HG02981 (cell line): ENCODE measurements around the gene TNS3.

Experiments
- ATAC-seq: cut with Tn5 transposase; IDR thresholded peaks from one replicate; pipeline ENCODE4 v1.9.1; 2021; ENCODE audit warnings: mild to moderate bottlenecking, moderate library complexity; ENCODE audit not compliant: unreplicated experiment

The TNS3 gene

GRCh38 chr7:47335557-47336471 is 246.1 kb downstream of the TNS3 start:
- no peak for ATAC-seq

- ATAC-seq = no peak
Measured at GRCh38 chr7:47335071-47335470, 246.8 kb downstream of the TNS3 start.

GRCh38 chr7:47333959-47334358 is 248.0 kb downstream of the TNS3 start:
- no peak for ATAC-seq

- ATAC-seq = no peak
Measured at GRCh38 chr7:47333554-47333887, 248.4 kb downstream of the TNS3 start.

- ATAC-seq = no peak
Measured at GRCh38 chr7:47332681-47333553, 249.0 kb downstream of the TNS3 start.

- no peak for ATAC-seq
Measured at GRCh38 chr7:47332213-47332612, 249.7 kb downstream of the TNS3 start.

- no peak for ATAC-seq
Measured at GRCh38 chr7:47331179-47331565, 250.7 kb downstream of the TNS3 start.

- ATAC-seq = no peak
Measured at GRCh38 chr7:47330561-47331178, 251.2 kb downstream of the TNS3 start.

GRCh38 chr7:47330026-47330425 is 251.9 kb downstream of the TNS3 start:
- no peak for ATAC-seq

- no peak for ATAC-seq
Measured at GRCh38 chr7:47329320-47329926, 252.5 kb downstream of the TNS3 start.

GRCh38 chr7:47328392-47329319 is 253.3 kb downstream of the TNS3 start:
- no peak for ATAC-seq

- no peak for ATAC-seq
Measured at GRCh38 chr7:47327698-47328391, 254.1 kb downstream of the TNS3 start.

GRCh38 chr7:47327346-47327697 is 254.6 kb downstream of the TNS3 start:
- no peak for ATAC-seq

GRCh38 chr7:47326808-47327207 is 255.1 kb downstream of the TNS3 start:
- ATAC-seq = no peak

- no peak for ATAC-seq
Measured at GRCh38 chr7:47326220-47326619, 255.7 kb downstream of the TNS3 start.

- no peak for ATAC-seq
Measured at GRCh38 chr7:47325337-47325736, 256.6 kb downstream of the TNS3 start.

- no peak for ATAC-seq
Measured at GRCh38 chr7:47323904-47324303, 258.0 kb downstream of the TNS3 start.

GRCh38 chr7:47322731-47323130 is 259.2 kb downstream of the TNS3 start:
- ATAC-seq = no peak

GRCh38 chr7:47320296-47320695 is 261.6 kb downstream of the TNS3 start:
- ATAC-seq = no peak
